Activated CD8-positive, alpha-beta memory T cell treated with anti-CD3 and anti-CD28 coated beads for 4 hours (primary cell): ENCODE data around the gene ACOT8.
"Not testable (repeated sequence)": the region's sequence is repeated elsewhere in the genome, so short reads cannot be mapped to it uniquely, and the experiment has no call there.

ENCODE experiments used
- DNase-seq, 2 donors: peaks; one replicate each; pipeline ENCODE4 v3.0.0-alpha.2; 2020; ENCODE audit warnings: low read depth in 2 of 2

The ACOT8 gene

DNA sequence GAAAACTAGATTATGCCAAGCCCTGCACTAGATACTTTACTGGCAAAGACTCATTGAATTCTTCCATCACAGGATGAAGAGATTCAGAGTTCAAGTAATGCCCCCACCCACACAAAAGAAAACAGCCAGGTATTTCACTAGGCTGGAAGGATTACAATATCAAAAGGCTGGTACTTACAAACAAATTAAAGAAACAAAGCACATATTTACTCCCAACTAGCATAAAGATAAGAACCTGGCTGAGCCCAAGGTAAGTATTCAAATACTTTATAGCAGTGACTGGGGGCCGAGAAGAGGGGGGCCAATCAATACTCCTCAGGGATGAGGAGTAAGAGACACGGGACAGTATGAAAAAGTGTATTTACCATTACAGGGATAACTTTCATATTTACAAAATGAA, 3.7 kb downstream of the ACOT8 start:
- no peak for DNase-seq

DNA sequence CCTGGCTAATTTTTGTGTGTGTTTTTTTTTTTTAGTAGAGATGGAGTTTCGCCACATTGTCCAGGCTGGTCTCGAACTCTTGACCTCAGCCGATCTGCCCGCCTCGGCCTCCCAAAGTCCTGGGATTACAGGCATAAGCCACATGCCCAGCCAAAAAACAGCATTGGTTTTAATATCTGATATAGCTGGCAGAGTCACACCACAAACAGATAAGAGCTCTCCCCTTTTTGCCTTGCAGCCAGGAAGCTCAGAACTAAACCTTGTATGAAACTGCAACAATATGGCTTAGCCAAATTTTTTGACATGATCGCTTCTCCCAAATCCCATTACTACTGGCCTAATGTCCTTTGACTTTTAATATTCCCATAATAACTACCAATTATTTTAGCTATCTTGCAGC, 4.9 kb downstream of the ACOT8 start:
- DNase-seq: no peak

DNA sequence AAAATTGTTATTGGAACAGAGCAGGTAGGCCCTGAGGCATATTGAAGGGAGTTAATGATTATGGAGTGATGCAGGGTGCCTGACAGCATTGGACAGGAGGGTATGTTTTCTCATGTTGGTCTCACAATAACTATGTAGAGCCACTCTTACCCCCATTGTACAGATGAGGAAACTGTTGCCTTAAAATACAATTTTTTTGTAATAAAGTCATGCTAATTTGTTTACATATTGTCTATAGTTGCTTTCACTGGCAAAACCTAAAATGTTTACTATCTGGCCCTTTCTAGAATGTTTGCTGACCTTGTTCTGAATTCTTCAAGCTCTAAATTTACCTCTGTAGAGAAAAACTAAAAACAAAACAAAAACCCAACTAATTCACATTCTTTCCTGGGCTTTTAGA, 5.7 kb downstream of the ACOT8 start:
- no peak for DNase-seq

DNA sequence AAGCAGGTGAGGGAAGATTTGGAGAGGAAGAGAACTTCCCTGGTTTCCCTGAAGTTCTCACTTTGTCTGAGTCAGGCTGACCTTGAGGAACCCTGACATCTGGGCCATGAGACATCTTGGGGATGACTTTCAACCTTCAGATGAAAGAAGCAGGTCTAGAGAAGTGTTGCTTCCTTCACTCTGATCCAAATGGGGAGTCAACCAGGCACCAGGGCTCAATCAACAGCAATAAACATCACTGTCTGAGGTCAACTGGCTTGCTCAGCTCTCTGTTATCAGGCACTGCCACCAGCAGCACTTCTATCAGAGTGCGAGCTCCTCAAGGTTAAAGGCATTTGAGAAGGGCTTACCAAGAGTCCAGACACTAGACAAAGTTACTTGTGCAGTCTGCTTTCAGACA, 6.3 kb downstream of the ACOT8 start:
- no peak for DNase-seq

DNA sequence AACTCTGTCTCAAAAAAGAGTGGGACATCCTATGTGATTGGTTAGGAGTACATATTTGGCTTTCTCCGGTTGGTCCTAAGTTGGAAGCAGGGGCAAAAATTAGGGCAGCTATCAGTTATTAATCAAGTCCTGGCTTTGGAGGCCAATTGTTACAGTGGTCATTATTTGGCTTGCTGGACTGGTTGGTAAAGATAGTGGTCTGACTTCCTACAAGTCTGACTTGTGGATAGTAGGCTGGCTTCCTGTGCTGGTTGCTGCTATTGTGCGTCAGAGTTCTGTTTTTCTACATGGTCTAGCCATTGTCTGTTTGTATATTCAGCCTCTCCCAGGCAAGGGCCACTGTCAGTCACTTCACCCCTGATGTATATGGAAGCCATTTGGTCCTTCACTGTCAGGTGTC, 7.0 kb downstream of the ACOT8 start:
- DNase-seq: no peak

DNA sequence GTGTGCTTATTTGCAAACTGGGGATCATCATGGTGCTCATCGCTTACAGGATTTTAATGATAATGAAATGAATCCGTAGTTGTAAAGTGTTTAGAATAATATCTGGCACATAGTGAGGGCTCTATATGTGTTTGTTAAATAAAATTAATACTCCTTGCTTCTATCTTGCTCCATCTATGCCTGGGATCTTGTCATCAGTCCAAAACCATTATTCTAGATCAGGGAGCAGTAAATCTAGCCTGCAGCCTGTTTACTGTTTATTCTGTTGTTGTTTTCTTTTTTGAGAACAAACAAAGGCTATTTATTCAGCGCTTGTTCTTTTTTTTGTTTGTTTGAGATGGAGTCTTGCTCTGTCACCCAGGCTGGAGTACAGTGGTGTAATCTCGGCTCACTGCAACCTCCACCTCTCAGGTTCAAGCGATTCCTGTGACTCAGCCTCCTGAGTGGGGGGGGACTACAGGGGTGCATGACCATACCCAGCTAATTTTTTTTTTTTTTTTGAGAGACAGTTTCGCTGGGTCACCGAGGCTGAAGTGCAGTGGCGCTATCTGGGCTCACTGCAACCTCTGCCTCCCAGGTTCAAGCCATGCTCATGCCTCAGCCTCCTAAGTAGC, 8.1 kb downstream of the ACOT8 start:
- DNase-seq: no peak

DNA sequence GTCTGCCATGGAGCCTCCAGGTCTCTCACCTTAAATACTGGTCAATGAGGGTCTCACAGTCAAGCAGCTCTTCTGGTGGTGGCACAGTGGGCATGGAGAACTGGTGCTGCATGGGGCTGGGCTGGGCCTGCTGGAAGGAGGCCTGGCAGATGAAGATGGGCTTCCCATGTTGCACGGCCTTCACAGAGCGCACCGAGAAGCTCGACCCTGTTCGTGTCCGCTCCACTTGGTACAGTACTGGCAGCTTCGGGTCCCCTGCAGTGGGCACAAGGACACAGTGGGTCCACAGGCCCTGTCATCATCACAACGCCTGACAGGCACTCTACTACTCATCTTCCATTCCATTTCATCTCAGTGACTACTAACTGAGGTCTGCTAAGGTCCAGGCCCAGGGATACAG, 8.8 kb downstream of the ACOT8 start:
- DNase-seq: no peak

DNA sequence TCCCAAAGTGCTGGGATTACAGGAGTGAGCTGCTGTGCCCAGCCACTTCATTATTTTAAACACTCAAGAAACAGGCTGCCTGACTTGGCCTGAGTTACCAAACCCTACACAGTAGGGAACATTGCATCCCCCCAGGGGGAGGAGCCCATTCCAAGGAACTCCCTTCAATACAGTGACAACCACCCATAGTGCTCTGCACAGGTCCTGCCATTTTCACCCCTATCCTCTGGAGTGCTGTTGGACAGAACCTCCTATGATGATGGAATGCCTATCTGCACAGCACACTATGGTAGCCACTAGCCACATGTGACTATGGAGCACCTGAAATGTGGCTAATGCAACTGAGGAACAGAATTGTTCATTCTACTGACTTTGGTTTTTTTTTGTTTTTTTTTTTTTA, 11.7 kb downstream of the ACOT8 start:
- no peak for DNase-seq

DNA sequence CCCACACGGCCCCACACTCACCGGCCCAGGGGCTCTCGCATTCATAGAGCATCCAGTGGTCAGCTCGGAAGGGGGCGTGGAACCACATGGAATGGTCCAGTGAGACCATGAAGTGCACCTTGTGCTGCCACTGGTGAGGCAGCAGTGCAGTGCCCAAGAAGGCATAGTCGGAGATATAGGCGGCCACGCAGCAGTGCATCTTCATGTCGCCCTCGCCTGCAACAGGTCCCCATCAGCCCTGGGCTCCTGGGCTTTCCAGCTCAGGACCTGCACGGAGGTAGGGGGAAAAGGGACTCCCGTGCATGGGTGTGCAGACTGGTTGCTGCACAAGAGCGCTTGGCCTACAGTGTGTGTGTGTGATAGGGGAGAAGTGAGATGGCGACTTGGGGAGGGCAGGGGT, 13.7 kb downstream of the ACOT8 start:
- DNase-seq: no peak

DNA sequence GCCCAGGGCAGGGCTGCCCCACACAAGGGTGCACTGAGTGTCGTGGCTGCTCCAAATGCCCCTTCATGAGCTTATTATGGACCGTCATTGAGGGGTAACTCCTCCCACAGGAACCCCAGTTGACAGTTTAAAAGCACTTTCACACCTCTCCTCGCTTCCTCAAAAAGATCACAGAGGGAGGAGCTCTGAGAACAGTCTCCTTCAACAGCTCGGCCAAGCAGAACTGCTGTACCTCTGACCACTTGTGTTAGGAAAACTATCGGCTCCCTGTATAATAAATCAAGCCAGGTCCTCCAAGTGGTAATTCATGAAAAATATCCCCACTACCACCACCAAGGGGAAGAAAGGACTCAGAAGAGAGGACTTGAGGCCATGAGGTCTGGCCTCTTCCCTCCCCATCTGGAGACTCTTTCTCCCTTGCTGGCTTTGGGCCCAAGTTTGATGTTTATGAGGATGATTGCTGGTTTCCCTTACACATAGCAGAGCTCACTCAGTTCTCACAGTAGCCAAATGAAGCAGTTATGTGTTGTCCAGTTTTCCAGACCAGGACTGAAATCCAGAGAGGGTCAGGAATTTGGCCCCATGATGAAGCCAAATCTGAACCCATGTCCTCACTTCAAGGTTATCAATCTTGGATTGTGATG, 14.9 kb downstream of the ACOT8 start:
- DNase-seq: no peak

DNA sequence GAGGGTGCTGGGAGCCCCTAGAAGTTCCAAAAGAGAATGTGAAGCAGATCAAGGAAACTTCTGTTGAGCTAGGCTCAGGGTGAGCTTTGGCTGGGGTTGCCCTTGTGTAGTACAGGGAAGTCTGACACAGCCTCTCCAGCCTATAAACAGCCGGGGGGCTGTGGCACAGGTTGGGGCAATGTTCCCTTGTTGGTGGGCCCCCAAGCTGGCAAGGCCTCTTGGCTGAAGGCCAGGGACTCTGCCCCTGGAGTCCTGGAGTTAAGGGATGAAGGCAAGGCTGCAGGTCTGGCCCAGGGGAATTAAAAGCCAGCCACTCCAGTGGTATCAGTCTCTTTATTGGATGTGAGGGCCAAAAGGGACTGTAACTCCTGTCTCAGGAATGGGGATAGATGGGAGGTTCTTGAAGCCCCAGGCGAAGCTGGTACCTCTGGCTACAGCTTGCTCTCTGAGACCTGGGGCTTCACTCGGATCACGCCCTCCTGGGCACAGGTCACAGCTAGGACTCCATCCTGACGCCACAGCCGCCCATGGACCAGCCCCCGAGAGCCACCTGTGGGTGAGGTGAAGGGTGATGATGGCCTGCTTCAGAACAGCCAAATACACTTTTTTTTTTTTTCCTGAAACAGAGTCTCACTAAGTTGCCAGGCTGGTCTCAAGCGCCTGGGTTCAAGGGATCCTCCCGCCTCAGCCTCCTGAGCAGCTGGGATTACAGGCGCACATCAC, 15.6 kb downstream of the ACOT8 start:
- no peak for DNase-seq

DNA sequence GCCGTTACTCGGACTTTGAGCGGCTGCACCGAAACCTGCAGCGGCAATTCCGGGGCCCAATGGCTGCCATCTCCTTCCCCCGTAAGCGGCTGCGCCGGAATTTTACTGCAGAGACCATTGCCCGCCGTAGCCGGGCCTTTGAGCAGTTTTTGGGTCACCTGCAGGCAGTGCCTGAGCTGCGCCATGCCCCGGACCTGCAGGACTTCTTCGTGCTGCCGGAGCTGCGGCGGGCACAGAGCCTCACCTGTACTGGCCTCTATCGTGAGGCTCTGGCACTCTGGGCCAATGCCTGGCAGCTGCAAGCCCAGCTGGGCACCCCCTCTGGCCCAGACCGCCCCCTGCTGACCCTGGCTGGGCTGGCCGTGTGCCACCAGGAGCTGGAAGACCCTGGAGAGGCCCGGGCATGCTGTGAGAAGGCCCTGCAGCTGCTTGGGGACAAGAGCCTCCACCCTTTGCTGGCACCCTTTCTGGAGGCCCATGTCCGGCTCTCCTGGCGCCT, 16.4 kb downstream of the ACOT8 start:
- DNase-seq: no peak

DNA sequence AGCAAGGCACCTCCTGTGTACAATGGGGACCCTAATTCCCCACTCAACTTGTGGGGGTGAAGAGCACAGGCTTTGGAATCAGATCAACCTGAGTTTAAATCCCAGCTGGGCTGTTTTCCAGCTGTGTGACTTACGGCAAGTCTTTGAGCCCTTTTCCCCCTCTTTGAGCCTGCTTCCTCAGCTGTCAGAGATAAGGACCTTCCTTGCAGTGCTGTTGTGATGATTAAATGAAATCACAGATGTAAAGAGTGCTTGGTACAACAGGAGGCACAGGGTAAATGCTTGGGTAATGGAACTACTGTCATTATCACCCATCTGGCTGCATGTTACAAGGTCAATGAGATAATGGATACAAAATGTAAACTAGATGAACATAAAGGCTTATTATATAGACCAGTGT, 20.4 kb downstream of the ACOT8 start:
- DNase-seq: no peak

DNA sequence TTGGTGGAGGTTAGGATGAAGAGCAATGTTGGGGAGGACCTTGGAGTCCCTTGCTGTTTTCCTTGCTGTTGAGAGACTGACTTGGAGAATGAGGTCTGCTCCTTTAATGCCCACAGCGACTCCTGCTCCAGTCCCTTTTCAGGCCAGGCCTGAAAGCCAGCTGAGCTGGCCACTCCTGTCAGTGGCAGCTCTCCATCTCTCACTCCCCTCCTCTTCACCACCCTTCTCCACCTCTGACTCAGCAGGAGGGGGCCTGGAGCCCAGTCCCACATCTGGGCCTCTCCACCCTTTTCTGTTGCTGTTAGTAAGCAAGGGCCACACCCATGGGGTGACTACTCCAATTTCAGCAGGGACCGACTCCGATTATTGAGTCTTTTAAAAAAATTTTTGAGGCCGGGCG, 21.4 kb downstream of the ACOT8 start:
- DNase-seq: no peak

DNA sequence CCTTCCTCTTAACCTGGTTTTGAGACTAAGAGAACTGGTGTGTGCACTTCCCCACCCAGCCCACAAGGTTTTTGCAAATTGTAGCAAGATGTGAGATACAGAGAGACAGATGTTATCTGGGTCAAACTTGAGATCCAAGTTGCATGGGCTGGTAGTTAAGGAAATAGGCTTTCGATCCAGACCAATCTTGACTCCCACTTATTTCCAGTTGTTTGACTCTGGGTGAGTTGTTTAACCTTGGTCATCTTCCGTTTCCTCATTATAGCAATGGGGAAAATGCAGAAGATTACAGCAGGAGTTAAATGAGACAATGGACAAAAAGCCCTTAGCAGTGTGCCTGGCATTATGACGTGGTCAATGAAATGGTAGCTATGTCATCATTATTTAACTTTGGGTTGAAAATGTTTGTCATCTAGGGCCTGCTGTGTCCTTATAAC, 21.8 kb downstream of the ACOT8 start:
- no peak for DNase-seq

DNA sequence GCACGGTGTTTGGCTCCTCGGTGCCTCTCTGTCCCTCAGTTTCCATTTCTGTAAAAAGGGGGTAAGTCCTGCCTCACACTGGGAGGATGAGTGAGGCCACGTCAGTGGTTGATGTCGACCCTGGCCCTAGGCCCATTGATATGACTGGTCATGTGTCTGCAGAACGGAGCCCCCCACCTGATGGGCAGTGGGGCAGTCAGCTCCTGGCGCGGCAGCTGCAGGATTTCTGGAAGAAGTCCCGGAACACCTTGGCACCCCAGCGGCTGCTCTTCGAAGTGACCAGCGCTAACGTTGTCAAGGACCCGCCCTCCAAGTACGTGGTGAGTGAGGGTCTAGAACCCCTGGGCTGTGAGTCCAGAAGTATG, 22.4 kb downstream of the ACOT8 start:
- no peak for DNase-seq

DNA sequence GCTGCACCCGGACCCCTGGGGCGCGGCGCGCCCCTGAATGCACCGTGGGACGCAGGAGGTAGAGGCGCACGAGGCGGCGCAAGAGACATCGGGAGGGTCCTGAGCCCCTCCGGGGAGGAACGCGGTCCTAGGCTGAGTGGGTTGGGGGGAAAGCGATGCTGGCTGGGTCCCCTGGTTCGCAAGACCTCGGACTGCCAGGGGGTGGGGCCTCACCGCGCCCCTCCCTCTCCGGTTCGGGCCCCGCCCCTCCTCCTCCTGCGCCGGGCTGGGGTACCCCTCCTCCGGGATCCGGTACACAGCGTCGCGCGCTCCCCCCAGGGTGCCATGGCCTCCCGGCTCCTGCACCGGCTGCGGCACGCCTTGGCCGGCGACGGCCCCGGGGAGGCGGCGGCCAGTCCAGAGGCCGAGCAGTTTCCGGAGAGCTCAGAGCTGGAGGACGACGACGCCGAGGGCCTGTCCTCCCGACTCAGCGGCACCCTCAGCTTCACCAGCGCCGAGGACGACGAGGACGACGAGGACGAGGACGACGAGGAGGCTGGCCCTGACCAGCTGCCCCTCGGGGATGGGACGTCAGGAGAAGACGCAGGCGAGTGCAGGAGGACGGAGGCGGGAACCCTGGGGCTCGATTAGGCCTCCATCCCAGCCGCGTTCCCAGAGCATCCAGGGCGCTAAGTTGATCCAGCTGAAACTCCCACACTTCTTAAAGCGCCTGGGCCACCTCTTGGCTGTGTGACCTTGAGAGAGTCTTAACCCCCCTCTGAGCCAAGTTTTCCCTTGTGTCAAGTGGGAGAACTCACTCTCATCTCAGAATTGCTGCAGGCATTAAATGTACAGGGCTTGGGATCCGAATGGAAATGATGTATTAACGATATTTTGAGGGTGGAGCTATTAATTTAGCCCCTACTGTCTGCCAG, 23.1 kb downstream of the ACOT8 start:
- no peak for DNase-seq

DNA sequence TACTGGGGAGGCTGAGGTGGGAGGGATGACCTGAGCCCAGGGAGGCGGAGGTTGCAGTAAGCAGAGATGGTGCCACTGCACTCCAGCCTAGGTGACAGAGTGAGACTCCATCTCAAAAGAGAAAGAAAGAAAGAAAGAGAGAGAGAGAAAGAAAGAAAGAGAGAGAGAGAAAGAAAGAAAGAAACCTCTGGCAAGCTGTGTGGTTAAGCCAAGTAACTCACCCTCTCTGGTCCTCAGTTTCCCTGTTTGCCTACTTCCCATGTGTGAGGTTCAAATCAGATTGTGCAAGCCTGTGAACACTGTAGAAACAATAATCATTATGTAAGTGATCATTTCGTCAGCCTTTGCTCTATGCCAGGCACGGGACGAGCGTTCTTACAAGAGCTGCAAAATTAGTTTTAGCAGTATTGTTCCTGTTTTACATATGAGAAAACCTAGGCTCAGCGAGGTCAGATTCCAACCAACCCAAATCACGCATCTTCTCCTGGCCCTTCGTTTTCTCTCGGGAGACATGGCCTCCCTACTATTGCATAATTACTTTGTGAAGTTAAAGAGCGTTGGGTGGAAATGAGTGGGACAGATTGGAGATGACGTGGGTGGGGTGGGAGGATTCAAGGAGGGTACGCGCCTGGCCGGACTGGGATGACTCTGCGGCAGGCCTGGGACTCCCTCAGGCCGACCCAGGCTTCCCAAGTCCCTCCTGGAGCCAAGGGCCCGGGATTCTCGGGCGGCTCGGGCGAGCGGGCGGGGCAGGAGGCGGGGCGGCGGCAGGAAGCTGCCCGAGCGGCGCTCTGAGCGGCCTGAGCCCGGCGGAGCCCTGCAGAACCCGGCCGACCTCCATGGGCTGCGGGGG, 23.9 kb downstream of the ACOT8 start, which contains the start of gene SNX21:
TSS of gene SNX21 (plus strand) at position 770 of the 853 bp plus-strand sequence. CDS start 121 bp downstream, outside the sequence.
- no peak for DNase-seq

DNA sequence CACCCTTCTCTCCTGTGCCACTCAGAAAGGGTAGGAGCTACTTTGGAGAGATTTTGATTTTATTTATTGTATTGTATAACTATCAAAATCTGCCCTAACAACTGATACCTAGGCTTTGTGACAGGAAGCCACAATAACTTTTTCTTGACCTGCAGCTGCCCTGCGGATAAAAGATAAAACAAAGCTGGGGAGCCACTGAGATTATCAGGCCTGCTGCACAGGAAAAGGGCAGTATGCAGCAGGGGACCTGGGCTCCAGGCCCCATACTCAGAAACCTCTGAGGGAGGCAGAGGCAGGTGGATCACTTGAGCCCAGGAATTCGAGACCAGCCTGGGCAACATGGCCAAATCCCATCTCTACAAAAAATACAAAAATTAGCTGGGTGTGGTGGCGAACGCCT, 24.6 kb downstream of the ACOT8 start:
- DNase-seq: no peak

DNA sequence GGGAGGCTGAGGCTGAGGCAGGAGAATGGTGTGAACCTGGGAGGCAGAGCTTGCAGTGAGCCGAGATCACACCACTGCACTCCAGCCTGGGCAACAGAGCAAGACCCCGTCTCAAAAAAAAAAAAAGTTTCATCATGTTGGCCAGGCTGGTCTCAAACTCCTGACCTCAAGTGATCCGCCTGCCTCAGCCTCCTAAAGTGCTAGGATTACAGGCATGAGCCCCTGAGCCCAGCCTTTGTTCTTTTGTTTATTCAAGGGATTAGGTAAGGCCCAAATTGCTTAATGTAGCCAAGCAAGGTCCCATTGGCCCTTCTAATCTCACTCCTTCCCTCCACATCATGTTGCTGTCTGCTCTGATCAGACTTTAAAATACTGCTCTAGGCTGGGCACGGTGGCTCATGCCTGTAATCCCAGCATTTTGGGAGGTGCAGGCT, 27.5 kb downstream of the ACOT8 start:
- DNase-seq: not testable (repeated sequence)

DNA sequence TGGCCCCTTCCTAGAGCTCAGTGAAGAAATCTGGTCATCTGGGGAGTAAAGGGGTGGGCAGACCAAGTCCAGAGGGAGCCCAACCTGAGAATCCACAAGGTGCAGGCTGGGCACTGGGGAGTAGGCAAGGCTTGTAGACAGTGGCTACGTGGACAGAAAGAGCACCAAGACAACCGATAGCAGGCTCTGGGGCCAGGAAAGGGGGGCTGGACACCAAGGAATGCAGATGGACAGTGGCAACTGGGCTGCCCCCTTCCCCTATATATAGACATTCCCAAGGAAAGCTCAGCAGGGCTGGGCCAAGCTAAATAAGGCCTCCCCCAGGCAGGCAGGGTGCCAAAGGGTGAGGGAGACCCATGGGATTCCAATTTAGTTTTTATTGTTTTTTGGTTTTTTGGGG, 28.6 kb downstream of the ACOT8 start:
- DNase-seq: no peak
